GM21576 (cell line): ENCODE results near the gene DPF1.

Source experiments
- ATAC-seq: cut with Tn5 transposase; IDR thresholded peaks from one replicate; pipeline ENCODE4 v1.9.1; 2021; ENCODE audit warnings: mild to moderate bottlenecking, moderate library complexity; ENCODE audit not compliant: unreplicated experiment

The DPF1 gene

DNA sequence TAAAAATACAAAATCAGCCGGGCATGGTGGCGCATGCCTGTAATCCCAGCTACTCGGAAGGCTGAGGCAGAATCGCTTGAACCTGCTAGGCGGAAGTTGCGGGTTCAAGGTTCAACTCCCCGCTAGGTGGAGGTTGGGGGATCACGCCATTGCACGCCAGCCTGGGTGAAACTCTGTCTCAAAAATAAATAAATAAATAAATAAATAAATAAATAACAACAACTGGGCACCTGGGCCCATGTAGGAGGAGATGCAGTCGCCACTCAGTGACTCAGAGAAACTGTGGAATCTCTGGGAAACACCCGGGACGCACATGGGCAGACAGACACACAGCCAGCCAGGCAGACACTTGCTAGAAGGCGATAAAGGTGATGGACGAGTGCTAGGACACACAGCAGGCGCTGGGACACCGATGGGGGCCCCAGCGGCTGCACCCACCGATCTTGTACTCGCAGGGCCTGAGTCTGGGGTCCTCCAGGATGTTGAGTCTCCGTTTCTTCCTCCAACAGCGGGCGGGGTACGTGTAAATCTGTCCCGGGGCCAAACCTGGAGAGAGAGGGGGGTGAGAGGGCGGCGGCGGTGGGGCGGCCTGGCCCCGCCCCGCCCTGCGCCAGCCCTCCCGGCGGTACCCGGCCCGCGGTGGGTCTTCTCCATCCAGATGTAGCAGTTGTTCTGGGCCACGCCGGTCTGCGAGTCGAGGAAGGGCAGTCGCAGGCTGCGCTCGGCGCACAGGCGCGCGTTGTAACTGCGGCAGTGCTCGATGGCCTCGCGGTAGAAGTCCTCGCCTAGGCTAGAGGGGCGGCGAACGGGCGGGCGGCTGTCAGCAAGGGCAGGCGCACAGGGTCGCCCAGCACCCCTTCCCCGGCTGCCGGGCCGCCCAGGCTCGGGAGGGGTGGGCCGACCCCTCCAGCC lies 1.8 kb downstream of the DPF1 start:
- ATAC-seq = no peak

DNA sequence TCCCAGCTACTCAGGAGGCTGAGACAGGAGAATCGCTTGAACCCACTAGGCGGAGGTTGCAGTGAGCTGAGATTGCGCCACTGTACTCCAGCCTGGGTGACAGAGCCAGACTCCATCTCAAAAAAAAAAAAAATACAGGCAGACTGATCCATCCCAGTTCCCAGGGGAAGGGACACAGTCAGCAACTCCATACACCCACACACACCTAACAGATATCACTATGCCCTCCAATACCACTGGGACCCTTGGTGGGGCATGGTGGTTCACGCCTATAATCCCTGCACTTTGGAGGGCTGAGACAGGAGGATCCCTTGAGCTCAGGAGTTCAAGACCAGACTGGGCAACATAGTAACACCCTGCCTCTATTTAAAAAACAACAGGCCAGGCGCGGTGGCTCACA lies 2.6 kb downstream of the DPF1 start:
- ATAC-seq = no peak

DNA sequence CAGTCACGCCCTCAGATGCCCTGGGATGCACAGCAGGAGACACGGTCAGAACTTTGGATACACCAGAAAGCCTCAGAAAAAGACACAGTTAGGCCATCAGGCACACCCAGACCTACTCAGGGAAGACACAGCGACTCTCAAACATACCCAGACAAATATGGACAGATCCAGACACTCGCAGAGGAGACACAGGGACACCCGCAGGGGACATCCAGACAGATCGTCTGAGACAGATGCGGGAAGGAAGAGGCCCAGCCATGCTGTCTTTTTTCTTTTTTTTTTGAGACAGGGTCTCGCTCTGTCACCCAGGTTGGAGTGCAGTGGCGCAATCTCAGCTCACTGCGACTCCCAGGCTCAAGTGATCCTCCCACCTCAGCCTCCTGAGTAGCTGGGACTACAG lies 4.8 kb downstream of the DPF1 start:
- no peak for ATAC-seq

DNA sequence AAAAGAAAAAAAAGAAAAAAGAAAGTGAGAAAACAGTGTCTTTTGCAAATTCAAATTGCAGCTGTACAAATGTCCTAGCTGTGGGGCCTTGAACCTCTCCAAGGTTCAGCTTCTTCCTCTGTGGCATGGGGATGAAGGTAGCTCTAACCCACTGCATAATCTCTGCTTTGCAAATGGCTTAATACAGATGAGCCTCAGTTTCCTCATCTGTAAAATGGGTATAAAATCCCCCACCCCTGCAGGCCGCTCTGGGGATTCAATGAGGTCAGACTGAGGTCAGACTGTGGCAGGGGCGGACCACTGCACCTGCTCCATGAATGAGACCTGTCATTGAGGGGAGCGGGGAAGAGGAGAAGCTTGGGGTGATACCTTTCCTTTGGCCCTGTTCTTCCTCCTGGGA lies 5.8 kb downstream of the DPF1 start:
- ATAC-seq = no peak

DNA sequence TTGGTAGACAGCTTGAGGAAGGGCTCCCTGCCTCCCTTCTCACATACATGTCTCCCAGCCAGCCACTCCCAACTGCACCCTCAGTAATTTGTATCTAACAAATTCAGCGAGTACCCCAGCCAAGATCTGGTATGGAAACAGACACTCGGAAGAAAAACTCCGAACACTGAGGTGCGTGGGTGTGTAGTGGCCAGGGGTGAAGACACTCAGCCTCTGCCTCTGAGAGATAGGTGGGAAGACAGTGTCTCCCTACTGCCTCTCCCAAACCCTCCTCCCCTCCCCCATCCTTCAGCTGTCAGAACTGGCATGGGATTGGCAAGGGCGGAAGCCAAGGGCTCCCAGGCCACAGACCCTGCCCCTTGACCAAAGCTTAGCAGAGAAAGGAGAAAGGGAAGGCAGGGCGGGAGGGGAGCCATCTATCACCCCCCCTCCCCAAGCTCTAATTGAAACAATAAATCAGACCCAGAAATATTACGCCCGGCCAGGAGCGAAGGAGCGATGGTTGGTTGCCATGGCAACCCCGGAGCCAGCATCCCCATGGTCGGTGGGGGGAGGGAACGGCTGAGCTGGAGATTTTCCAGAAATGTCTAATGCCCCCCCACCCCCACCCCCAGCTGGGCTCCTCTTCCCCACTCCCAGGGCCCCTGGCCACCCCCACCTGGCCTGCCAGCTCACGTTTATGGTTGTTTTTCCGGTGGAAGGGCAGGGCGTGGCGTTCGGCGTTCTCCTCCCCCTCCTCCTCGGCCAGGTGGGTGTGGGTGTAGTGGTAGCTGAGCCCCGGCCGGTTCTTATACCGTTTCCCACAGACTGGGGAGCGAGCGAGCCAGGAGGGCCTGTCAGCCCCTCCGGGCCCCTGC lies 7.0 kb downstream of the DPF1 start:
- ATAC-seq = no peak

DNA sequence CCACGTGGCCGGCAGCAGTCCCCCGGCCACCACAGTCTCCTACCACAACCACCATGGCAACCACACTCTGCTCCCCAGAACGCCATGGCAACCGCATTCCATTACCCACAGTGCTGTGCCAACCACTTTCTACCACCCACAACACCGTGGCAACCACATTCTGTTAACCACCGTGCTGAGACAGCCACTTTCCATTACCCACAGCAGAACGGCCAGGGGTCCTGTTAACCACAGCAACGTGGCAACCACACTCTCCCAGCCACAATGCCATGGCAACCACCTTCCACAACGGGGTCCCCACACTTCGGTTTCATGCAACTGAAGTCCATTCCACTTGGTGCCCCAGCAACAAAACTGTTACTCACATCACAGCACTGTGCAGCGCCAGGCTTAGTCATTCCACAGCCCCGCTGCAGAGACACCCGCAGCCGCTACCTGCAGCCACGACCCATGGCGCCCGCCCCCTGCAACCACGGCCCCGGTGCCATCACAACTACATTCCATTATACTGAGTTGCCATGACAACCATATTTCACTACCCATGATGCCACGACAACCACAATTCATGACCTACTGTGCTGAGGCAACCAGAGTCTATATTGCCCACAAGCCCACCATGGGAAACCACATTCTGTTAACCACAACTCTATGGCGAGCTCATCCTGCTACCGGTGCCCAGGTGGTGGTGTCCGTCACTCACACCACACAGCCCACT lies 10.0 kb downstream of the DPF1 start:
- ATAC-seq = no peak

DNA sequence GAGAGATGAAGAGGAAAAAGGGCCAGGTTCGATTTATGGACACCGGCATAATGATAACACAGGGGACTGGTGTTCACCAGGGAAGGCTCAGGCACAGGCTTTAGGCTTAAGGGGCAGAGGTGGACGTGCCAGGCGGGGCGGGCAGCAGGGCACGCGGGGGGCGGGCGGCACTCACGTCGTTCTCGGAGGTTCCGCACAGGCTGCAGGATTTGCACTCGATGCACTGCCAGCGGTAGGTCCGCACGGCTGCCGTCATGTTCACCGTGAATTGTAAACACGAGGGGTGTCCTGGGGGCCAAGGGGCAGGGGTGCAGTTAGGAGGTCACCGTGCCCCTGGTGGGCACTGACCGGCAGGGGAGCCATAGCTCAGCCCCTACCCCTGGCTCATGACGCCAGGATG lies 10.6 kb downstream of the DPF1 start:
- no peak for ATAC-seq

DNA sequence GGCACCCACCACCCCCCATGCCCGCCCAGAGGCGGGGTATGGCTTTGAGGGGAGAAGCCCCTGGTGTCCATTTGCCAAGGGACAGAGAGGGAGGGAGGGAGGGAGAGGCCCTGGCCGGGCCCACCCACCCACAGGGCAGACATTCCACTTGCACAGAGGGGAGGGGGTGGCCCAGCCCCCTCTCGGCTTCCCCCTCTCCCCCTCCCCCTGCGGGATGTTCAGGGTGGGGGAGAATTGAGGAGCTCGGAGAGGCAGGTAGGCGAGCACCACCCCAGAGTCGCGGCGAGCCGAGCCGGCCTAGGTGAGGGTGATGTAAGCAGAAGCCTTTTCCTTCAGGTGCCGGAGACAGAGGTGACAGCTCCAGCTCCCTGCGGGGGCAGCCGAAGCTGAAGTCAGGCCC lies 12.3 kb downstream of the DPF1 start:
- no peak for ATAC-seq

DNA sequence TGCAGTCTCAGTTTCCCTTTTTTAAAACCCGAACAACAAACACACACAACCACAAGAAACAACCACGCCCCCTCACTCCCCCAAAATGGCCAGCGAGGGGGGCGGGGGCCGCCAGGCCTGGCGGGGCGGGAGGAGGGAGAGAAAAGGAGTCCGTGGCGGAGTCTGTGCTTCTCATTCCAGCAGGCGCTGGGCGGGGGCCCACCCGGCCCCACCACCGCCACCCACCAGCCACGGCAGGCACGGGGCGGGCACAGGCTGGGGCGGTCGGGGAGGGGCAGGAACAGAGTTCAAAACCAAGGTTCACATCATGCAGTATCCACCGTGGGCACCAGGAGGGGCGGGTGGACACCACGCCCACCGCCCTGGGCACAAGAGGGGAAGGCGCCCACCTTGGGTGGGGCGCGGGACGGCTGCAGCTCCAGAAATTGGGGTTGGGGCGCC lies 12.9 kb downstream of the DPF1 start:
- no peak for ATAC-seq

DNA sequence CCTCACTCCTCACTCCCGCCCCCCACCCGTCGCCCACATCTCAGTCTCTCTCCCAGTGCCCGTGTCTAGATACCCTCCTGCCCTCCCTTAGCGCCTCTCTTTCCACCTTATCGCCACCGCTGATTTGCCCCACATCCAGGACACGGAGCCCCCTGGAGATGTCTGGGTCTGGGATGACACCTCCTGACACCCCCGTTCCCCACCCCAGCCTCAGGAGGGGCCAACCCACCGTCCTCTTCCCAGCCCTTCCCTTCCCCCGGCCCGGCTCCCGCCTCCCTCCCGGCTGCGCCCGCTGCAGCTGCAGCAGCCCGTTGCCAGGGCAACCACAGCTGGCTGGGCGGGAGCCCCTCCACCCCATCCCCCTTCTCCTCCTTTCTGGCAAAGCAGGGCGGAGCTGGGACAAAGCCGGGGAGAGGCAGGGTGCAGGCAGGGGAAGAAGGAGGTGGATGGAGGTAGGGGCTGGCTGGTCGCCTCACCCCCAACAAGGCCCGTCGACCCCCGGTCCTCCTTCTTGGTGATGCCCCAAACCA lies 13.5 kb downstream of the DPF1 start:
- ATAC-seq = no peak

DNA sequence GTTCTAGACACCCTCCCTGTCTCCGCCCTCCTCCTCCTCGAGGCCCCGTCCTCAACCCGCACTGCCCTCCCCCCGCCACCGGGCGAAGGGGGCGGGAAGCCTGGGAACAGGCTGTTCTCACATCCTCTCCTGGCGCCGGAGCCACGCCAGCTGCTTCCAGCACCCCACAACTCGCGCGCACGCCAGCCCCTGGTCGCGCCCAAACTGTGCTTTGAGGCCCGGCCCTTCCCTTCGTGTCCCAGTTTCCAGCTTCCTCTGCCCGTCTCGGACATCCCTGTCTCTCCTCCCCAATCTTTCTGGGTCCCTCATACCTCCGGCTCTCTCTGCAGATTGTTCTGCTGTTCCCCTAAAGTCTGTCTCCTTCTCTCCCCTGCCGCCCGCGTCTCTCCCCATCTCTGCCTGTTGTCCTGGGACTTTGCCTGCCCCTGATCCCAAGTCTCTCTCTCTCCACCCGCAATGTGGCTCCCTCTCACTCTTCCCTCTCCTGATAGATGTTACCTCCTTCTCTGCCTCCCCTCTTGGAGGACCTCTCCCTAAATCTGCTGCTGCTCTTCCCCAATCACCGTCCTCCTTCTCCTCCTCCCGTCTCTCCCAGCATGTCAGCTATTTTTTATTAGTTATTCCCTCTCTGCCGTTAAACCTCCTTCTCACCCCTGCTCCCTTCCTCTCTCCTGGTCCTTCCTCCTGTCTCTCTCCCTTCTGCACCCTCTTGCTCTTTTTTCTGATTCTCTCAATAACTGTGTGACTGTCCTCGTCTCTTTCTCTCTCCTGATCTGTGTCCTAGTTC lies 14.2 kb downstream of the DPF1 start:
- ATAC-seq = no peak

DNA sequence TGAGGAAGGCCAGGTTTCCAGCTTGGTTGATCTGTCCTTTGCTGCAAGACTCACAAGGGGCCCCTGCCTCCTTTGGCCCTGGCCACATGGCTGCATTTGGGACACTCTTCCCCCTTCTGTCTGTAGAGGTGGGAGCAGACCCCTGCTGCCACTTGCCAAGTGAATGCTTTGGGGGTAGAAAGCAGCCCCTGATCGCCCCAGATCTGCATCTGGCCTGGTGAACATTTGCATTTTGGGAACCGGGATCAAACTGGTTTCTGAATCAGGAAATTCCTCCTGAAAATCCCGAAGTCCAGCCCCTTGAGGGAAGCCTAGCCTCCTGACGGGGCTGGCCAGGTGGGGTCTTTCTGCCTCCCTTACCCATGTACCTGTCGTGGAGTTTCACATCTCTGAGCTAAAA lies 14.9 kb downstream of the DPF1 start:
- no peak for ATAC-seq

DNA sequence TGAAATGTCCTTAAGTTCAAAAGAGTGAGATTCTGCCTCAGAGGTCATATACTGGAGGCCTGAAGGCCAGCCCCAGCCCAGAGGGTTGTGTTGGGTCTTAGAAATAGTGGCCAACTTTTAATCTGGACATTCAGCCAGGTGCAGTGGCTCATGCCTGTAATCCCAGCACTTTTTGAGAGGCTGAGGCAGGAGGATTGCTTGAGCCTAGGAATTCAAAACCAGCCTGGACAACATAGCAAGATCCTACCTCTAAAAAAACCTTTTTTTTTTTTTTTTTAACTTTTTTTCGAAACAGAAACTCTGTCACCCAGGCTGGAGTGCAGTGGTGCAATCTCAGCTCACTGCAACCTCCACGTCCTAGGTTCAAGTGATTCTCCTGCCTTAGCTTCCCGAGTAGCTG lies 15.5 kb downstream of the DPF1 start:
- no peak for ATAC-seq

DNA sequence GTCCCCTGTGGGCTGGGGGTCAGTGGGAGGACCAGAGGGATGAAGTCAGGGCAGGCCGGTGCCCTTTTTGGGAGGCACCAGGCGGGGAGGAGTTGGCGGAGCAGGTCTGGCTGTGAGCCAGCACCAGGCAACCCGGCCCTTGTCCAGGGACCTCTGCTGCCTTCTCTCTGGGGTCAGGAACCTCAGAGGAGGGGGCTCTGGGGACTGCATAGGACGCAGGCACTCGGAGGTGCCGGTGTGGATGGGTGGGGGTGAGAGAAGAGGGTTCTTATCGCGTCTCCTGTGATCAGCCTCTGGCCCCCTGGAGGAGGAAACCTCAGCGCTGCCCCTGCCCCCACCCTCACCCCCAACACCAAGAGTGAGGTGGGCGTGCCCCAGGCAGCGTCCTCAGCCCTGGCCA lies 16.5 kb downstream of the DPF1 start:
- no peak for ATAC-seq

DNA sequence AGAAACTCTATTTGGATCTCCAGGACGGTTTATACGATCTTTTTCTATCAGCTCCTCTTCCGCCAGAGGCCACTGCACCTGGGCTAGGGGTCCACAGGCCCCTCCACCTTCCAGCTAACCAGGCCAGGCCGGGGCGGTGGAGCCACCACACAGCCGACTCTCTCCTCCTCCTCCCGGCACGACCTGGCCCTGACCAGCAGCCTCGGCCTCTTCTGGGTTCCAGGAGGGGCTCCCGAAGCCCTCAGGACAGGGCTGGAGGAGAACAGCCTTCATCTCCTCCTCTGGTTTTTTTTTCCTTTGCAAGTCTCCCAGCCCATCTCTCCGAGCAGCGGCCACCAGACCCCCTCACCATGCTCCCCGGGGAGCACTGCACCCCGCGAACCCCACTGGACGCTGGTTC lies 17.1 kb downstream of the DPF1 start:
- no peak for ATAC-seq

DNA sequence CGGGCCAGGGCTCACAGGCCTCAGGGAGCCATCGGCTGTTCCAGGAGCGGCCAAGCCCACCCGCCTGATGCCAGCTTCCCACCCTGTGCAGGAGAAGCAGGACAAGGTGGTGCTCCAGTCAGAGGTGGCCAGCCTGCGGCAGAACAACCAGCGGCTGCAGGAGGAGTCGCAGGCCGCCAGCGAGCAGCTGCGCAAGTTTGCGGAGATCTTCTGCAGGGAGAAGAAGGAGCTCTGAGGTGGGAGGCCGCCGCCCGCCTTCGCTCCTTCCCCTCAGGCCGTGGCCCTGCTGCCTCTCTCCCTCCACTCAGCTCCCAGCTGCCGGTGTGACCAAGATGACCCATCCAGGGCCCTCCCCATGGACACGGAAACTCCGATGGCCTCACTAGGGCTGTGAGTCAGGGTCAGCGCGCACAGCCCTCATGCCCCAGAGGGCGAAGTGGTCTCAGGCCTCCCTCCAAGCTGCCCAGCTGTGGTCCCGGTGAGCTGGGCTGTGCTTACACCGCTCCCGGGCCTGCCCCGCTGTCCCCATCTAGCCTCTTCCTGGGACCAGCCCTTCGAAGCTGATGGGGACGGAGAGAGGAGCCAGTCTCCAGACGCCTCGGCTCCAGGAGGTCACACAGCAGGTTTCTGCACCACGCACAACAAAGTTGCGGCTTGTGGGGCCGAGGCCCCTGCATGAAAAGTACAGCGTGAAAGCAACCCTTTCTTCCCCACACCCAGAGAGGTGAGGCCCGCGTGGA lies 17.8 kb downstream of the DPF1 start:
- no peak for ATAC-seq

DNA sequence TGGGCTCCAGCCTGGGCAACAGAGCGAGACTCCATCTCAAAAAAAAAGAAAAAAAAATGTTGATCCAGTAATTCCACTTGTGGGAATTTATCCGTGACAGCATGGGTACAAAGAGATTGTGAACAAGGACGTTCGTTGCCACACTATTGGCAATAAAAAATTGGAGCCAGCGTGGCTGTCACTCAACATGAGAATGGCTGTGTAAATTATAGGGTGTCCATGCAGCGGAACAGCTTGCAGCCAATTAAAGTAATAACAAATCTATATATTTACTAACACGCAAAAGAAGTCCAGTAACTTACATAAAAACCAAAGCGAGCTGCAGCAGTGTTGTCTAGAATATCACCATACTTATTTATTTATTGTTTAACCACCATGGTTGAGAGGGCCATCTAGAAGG lies 19.3 kb downstream of the DPF1 start:
- ATAC-seq = no peak

DNA sequence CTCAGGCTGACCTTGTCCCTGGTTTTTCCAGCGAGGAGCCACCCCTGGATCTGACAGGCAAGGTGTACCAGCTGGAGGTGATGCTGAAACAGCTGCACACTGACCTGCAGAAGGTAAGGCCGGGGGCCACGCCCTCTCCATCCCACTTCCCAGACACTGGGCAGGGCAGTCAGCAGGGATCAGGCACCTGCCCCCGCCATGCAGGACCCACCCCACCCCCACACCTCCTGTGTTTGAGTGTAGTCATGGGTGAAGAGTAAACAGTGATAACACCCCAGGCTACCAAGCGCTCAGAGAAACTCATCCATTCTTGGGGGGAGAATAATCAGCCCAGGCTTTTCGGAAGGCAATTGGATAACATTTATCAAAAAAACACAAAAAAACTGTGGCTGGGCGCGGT lies 19.9 kb downstream of the DPF1 start:
- no peak for ATAC-seq

DNA sequence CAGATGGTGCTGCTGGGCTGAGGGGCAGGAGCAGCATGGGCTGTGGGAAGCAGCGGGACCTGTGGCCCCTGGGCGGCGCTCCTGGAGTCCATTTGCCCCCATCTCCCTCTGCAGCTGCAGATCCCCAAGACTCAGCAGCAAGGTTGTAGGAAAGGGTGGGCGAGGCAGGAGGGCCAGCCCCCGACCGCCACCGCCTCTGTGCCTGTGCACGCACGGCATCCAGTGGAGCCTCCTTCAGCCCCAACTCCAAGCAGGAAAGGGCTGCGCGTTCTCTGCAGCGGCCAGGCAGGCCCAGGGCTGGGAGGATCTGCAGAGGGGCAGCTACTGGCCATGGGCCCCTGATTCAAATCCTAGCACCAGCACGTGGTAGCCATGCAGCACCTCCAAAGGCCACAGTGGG lies 20.8 kb downstream of the DPF1 start:
- ATAC-seq = no peak

DNA sequence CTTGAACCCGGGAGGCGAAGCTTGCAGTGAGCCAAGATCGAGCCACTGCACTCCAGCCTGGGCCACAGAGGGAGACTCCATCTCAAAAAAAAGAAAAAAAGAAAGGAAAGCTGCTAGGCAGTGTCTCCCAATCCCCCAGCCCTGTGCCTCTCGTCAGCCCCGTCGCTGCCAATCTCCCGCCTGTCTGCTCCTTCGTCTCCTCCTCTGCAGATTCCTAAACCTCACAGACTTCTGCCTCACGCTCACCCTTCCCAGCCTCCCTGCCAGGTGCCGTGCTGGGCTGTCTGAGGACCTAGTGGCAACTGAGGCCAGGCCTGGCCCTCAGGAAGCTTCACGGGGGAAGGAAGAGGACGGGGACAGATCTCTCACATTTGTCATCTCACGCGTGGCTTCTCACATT lies 21.5 kb downstream of the DPF1 start:
- ATAC-seq = no peak
